Measurements from ENCODE around the gene ENTHD1.

DNA sequence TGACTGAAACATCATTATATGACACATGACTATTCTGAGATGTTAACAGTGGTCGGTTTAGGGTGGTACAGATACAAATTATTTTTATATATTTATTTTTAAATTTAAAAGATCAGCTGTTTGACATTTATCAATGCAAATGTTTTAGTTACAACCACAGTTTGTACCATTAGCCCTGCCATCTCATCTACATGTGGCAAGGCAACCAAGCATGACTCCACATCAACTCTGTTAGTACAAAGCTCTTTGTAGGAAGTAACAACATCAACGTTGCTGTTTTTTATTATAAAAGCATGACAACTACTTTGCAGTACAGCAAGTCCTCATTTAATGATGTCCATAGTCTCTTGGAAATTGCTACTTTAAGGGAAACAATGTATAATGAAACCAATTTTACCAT lies 40.8 kb downstream of the ENTHD1 start:
- TF ChIP-seq, protein P1, sequence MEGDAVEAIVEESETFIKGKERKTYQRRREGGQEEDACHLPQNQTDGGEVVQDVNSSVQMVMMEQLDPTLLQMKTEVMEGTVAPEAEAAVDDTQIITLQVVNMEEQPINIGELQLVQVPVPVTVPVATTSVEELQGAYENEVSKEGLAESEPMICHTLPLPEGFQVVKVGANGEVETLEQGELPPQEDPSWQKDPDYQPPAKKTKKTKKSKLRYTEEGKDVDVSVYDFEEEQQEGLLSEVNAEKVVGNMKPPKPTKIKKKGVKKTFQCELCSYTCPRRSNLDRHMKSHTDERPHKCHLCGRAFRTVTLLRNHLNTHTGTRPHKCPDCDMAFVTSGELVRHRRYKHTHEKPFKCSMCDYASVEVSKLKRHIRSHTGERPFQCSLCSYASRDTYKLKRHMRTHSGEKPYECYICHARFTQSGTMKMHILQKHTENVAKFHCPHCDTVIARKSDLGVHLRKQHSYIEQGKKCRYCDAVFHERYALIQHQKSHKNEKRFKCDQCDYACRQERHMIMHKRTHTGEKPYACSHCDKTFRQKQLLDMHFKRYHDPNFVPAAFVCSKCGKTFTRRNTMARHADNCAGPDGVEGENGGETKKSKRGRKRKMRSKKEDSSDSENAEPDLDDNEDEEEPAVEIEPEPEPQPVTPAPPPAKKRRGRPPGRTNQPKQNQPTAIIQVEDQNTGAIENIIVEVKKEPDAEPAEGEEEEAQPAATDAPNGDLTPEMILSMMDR (IDR thresholded peaks at IDR 0.05) = no peak
- no peak for TF ChIP-seq POLR2A (IDR thresholded peaks at IDR 0.05)
